Inferior parietal cortex (tissue), 1 donor: ENCODE results near the gene ELOVL6.

Experiments
- DNase-seq: peaks from one replicate; pipeline ENCODE4 v3.0.0-alpha.2; 2016; ENCODE audit errors: extremely low spot score

The ELOVL6 gene

GRCh38 chr4:110032603-110033002 is 165.8 kb downstream of the ELOVL6 start:
- no peak for DNase-seq

- no peak for DNase-seq
Measured at GRCh38 chr4:110025718-110026117, 172.7 kb downstream of the ELOVL6 start.

GRCh38 chr4:110025056-110025455 is 173.4 kb downstream of the ELOVL6 start:
- no peak for DNase-seq

- no peak for DNase-seq
Measured at GRCh38 chr4:110022457-110022856, 176.0 kb downstream of the ELOVL6 start.

GRCh38 chr4:110020646-110021443 is 177.6 kb downstream of the ELOVL6 start:
- no peak for DNase-seq

- no peak for DNase-seq
Measured at GRCh38 chr4:110020139-110020538, 178.3 kb downstream of the ELOVL6 start.

- DNase-seq = no peak
Measured at GRCh38 chr4:110019153-110019552, 179.3 kb downstream of the ELOVL6 start.

GRCh38 chr4:110014233-110014632 is 184.2 kb downstream of the ELOVL6 start:
- no peak for DNase-seq

GRCh38 chr4:110012917-110013316 is 185.5 kb downstream of the ELOVL6 start:
- no peak for DNase-seq

GRCh38 chr4:110010797-110011196 is 187.6 kb downstream of the ELOVL6 start:
- DNase-seq = no peak

GRCh38 chr4:110009550-110009949 is 188.9 kb downstream of the ELOVL6 start:
- DNase-seq = no peak

GRCh38 chr4:110008540-110008939 is 189.9 kb downstream of the ELOVL6 start:
- DNase-seq = no peak

- DNase-seq = no peak
Measured at GRCh38 chr4:110007217-110007616, 191.2 kb downstream of the ELOVL6 start.

- peak; percentile 87 for DNase-seq
Measured at GRCh38 chr4:110005461-110006056, 192.9 kb downstream of the ELOVL6 start.

- DNase-seq = no peak
Measured at GRCh38 chr4:110004556-110004955, 193.9 kb downstream of the ELOVL6 start.

- no peak for DNase-seq
Measured at GRCh38 chr4:110003401-110004187, 194.8 kb downstream of the ELOVL6 start.

- no peak for DNase-seq
Measured at GRCh38 chr4:110002326-110002725, 196.1 kb downstream of the ELOVL6 start.

- no peak for DNase-seq
Measured at GRCh38 chr4:109999585-109999912, 198.9 kb downstream of the ELOVL6 start.

- DNase-seq = peak; percentile 87
Measured at GRCh38 chr4:109998867-109999584, 199.4 kb downstream of the ELOVL6 start.

GRCh38 chr4:109996526-109996925 is 201.9 kb downstream of the ELOVL6 start:
- no peak for DNase-seq
